ENCODE data around the gene ARHGAP20.
"Not testable (repeated sequence)": the region's sequence is repeated elsewhere in the genome, so short reads cannot be mapped to it uniquely, and the experiment has no call there.

Gene ARHGAP20

DNA sequence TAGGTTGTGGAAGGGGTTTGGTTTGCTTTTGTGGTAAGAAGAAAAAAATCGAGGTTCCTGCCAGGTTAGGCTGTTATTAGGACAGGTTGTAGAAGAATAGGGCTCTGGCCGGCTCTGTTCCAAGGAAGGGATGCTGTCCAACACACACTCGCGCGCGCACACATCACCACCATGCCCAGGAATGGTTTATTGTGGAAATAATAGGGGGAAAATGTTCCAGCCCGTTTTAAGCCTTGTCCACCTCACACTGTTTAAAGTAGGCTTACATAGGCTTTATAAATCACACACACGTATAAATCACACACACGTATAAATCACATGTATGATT is 1.2 kb upstream of the ARHGAP20 start:
- no peak for DNase-seq (ENCODE audit: low spot score)

DNA sequence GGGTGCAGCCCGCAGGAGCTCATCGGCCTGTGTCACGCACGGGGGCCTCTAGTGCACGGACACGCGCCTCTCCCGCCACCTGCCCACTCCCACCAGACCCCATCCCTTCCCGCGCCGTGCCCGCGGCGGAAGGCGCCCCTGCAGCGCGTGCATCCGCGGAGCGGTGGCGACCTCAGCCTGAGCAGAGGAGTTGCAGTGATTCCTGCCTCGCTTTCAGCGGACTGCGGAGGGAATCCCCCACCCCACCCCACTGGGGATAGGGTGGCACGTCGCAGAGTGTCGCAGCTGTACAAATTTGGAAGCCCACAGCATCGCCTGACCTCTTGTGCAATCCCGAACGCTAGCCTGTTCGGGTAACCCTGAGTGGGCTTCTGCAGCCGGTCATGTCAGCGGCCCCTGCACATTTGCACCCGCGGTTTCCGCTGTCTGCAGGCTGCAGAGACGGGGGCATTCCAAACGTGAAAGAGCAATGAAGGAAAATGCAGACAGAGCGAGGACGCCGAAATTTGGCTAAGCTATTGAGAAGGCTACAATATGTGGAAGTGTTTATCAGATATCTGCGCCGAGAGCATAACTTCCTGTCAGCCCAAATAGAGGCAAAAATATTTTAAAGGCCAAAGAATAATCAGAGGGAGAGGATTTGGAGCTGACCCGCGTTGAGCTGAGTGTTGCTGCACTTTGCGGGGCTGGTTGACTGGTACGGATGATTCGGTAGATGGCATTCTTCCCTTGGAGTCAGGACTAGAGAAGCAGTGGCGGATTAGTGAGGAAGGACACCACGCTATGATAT is 617 bp upstream of the ARHGAP20 start:
- DNase-seq (ENCODE audit: low spot score): no peak

DNA sequence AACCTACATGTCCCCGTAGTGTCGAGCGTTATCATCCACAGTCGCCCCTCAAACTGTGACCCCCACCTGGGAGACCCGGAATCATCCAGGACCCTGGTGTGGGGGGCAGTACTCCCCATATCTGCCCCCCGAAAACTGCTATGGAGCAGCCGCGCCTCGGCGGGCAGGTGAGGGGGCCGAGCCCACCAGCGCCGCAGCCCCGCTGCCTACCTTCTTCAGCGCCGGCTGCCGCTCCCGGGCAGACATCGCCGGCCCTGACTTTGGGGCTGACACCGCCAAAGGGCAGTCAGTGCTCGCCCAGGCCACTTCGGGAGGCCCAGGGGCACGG is 825 bp downstream of the ARHGAP20 start:
- DNase-seq (ENCODE audit: low spot score): no peak

DNA sequence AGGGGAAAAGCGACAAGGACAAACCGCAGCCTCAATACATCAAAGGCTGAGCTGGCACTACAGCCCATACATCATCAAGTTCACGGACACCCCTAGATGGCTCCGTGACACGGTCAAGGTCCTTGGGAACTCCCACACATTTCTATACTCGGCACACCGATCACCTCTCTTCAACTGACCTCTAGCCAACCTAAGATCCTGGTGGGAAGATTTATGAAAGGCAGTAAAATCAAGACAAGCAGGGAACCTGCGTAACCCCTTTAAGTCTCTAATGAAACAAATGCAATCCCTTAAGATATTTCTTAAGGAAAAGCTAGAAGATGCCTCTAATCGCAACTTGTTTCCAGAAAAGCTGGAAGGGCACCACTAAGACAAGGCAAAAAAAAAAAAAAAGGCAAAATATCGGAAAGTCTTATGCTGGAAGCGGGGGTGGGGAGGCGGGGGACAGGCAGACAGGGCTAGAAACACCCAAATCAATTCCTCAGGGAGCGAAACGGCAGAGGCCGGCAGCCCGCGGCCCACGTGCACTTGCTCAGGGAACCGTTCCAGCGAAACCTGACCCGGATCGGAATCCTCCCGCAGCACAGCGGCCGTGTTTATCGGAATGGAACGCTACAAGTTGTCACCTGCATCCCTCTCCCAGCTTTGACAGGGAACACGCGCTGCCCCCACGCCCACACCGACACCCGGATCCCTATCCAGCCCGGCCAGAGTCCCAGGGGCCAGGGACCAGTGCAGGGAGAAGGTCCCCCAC is 1.4 kb downstream of the ARHGAP20 start:
- no peak for DNase-seq (ENCODE audit: low spot score)

DNA sequence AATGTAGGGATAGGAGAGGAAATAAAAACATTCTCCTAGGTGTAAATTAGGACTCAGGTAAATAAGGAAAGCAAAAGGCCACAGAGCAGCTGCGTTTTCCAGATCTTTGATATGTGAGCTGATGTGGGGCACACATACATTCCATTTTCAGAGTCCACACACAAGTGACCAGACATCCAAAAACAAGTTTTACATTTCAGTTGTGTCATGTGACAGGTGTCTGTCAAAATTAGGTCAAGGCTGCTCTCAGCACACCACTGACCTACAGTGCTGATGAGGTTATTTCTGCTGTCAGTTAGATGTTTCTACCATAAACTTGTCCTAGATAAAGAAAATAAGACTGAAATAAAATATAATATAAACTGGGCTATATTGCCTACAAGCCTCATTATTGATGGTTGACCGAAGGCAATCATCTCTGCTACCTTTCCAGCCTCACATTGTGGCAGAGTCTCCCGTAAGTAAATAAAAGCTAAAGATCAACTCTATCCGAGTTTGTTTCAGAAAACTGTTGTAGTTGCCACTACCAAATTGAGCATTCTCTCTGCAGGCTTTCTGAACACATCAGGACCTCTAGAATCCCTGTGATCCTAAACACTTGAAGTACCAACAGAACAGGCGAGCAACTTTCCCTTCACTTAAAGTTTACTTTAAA is 7.9 kb downstream of the ARHGAP20 start:
- DNase-seq (ENCODE audit: low spot score): no peak

DNA sequence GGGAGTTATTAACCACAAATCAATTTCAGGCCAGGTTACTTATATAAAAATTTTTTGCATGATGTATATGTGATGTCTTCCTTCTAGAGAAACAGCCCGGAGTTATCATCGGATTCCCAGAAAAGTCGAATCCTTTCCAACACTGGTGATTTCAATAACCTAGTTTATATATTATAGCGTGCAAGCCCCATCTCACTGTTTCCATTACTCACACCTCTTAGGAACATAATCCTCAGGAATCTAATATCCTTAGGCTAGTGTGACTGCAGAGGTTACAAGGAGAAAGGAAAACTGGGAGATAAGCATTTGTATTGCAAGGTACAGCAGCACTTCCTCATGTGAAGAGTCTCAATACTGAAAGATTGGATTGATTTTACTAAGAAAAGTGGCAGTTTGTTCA is 20.3 kb downstream of the ARHGAP20 start:
- no peak for DNase-seq (ENCODE audit: low spot score)

DNA sequence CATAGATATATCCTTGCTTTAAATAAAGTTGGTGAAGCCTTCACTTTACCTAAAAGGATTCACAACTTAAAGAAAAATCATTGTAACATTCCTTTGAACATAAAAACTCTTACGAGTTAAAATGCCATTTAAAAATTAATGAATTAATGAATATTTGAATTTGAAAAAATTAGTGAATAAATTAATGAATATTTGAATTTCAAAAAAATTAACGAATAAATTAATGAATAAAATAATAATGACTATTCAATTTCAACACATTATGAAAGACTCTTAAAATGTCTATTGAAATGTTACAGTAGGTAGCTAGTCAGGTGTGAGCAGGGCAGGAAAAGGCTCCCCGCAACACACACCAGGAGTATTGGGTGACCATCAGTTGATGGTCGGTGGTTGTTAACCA is 22.9 kb downstream of the ARHGAP20 start:
- DNase-seq (ENCODE audit: low spot score): no peak

DNA sequence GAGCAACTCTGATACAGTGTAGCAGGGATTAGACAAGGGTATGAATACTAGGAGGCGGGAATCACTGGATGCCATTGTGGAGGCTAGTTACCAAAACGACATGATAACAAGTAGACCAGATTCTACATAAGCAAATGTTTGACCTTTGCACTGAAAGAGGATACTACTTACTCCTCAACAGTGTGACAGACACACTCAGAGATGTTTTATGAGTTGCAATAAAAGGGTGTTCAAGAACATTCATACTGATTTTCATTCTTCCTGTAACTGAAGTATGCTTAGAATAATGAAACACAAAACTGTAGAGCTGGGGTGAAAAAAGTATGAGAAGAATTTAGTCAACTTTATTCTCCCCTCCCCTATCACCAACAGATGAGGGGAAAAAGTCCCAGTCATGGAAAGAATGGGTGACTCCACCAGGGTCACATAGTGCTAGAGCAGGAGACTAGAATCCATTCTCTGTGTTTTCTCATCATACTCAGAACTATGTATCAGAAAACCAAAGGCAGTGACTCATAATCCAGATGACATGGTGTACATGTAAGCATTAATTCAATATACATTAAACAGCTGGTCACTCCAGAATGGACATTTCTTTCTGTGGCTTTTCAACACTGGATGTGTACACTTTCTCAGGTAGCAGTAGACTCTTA is 32.8 kb downstream of the ARHGAP20 start:
- DNase-seq (ENCODE audit: low spot score): no peak

DNA sequence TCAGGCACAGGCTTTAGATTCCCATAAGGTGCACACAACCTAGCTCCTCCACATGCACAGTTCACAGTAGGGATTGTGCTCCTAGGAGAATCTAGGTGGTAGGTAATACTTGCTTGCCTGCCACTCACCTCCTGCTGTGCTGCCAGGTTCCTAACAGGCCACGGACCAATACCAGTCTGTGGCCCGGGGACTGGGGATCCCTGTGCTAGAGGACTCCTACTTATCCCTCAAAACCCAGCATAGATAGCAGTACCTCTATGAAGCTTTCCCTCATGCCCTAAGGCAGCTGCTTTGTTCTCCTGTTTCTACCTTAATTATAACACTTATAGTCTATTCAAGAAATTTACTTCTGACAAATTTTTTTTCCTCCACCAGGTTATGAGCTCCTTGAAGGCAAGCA is 36.7 kb downstream of the ARHGAP20 start:
- no peak for DNase-seq (ENCODE audit: low spot score)

DNA sequence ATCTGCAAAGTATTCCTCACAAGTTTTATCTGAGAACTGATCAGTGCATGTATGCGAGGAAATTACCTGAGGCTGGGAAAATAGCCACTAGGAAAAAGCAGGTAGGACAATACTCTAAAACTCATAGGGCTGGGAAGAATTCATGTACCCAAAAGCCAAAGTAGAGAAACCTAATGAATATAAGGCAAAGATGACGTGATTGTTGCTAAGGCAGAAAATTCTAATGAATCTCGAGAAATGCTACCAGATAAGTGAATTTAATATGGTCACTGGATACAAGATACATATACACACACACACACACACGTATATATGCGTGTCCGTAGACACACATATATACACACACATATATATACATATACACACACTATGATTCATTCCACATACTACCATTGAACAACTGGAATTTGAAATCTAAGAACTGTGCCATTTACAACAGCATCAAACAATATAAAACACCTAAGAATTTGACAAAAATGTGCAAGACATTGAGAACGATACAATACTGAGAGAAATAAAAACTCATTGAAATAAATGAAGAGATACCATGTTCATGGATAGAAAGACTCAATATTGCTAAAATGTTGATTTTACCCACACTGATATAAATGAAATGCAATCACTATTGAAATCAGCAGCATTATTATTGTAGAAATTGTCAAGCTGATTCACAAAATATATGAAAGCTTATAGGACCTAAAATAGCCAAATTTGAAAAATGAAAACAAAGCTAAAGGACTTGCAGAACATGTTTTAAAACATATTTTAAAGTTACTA is 46.4 kb downstream of the ARHGAP20 start:
- no peak for DNase-seq (ENCODE audit: low spot score)

DNA sequence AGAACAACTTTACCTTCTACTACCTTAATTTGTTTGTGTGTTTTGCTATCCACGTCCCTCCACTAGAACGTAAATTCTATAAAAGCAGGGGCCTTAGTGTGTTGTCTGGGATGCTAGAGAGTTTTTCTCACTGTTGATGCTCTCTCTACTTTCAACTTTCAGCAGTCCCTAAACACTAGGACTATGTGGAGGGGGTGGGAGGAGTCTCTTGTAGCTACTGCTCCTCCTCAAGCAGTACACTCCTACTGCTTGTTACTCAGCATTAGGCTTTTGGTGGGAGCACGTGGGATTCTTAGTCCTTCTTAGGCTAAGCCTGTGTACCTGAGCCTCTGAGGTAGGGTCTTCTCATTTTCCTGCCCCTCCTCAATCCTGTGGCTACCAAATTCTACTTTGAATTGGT is 56.3 kb downstream of the ARHGAP20 start:
- no peak for DNase-seq (ENCODE audit: low spot score)

DNA sequence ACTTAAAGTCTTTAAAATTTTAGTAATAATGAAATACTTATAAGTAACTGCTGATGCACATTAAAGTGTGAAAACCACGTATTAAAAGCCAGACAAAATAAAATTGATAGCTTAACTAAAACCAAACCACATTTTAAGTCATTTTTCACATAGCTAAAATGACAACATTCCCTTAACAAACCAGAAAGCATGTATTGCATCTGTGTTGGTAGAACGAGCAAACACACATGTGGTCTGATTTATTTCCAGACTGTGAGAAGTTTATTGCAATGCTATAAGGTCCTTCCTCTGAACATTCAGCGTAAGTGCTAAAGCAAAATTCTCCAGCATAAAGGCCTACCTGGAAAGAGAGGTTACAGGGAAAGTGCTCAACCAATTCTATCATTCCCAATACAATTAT is 57.8 kb downstream of the ARHGAP20 start:
- no peak for DNase-seq (ENCODE audit: low spot score)

DNA sequence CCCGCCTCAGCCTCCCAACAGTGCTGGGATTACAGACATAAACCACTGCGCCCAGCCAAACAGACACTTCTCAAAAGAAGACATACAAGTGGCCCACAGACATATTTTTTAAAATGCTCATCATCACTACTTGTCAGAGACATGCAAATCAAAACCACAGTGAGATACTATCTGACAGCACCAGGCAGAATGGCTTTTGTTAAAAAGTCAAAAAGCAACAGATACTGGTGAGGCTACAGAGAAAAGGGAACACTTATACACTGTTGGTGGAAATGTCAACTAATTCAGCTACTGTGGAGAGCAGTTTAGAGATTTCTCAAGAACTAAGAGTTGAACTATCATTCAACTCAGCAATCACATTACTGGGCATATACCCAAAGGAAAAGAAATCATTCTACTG is 67.0 kb downstream of the ARHGAP20 start:
- DNase-seq (ENCODE audit: low spot score): no peak

DNA sequence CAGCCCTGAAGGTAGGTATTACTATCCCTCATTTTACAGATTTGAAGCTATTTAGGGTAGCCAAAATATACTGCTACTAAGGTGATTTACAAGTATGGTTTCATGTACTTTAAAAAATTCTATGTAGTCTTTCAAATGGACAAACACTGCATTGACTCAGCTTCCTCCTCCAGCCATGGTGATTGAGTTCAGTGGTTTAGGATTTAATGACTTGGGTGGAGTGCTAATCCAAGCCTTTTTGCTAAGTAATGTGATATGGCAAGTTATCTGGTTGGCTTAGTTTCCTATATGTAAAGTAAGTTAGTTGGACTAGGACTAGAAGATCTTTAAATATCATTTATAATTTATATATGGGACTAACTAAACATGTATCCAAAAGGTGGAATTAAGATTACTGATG is 77.9 kb downstream of the ARHGAP20 start:
- DNase-seq (ENCODE audit: low spot score): no peak

DNA sequence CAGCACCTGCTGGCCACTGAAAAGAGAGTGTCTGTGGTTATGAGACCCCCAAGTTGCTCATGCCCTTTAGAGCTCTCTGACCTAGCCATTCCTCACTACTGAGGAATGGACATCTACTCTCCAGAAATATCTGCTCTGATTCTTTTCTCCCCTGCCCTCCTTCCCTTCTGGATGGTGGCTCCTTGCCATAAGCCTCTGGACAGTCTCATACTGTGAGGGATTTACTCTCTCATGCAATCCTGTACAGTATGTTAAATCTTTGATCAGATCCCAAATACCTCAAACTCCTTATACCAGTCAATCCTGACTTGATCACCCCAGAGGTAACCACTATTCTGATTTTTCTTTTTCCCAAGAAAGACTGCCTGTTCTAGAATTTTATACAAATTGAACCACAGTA is 80.7 kb downstream of the ARHGAP20 start:
- DNase-seq (ENCODE audit: low spot score): no peak

DNA sequence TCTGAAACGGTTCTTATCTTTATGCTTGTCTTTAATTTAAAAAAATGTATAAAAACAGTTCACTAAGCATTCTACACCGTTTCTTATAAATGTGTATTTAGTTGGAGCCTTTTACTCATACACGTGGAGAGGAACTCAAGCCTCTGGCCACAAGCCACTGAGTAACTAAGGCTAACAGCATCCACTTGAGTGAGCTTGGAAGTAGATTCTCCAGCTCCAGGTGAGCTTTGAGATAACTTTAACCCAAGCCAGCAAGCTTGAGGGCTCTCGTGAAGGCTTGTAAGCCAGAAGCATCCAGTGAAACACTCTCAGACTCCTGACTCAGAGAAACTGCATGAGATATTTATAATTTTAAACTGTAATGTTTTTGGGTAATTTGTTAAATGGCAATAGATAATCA is 82.6 kb downstream of the ARHGAP20 start:
- no peak for DNase-seq (ENCODE audit: low spot score)

DNA sequence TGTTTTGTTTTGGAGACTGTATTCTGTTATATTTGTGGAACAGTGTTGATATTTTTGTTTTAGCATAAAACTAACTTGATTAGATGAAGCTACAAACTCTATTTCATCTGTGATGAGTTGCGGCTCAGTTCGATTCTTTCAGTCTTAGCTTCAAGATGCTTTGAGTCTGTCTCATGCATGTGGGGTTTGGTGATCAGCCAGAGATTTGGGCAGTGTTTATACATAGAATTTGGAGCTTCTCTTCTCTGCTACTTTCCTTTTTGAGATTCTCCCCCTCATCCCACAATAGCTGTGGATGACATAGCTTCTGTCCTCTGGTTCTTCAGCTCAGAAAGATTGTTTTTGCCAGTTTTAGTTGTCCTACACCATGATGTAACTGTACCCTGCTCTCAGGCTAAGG is 90.4 kb downstream of the ARHGAP20 start:
- DNase-seq (ENCODE audit: low spot score): no peak

DNA sequence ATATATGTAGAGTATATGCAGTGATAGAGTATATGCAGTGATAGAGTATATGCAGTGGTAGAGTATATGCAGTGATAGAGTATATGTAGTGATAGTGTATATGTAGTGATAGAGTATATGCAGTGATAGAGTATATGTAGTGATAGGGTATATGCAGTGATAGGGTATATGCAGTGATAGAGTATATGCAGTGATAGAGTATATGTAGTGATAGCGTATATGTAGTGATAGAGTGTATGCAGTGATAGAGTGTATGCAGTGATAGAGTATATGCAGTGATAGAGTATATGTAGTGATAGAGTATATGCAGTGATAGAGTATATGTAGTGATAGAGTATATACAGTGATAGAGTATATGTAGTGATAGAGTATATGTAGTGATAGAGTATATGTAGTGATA is 92.9 kb downstream of the ARHGAP20 start:
- DNase-seq (ENCODE audit: low spot score): not testable (repeated sequence)

DNA sequence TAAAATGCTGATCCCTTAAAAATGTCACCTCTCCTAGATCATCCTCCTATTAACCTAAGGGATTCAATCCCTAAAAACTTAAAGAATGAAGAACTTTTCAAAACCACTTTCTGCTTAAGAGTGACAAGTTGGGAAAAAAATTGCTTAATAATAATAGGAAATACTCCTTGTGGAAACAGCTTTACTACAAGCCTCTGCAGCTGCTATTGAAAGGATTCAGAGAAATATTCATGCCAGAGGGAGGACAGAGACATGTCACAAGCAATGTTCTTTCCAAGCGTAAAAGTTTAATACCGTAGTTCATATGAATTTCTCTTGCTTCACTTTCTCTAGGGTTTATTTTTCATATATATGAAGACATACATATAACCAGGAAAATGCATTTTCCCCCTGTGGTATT is 98.2 kb downstream of the ARHGAP20 start:
- no peak for DNase-seq (ENCODE audit: low spot score)

DNA sequence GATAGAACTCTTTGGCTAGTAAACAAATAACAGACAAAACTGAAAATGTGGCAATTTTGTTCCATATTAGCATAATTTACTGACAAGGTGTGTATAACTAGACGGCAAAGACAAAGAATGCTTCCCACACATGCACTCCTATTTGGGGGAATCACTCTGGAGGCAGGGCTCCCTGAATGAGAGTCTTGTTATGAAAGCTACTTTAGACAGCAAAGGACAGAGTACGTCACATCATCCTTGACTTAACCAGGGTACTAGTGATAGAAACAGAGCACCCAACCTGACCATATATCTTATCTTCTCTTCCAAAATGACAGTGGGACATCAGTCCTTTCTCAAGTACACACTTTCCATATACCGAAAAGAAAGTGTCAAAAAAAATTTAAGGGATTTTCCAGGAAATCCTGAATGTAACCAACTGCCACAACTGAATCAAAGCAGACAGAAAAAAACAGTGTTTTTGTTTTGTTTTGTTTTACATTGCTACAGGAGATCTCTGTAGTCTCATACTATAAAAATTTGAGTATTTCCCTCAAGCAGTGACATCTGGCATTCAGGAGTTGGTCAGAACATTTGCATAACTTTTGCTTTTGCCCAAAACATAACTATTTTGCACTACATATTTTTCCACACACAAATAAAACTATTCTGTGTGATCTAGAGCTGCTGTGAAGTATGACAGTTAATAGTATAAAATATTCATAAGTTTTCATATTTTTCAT is 98.9 kb downstream of the ARHGAP20 start:
- DNase-seq (ENCODE audit: low spot score): no peak

DNA sequence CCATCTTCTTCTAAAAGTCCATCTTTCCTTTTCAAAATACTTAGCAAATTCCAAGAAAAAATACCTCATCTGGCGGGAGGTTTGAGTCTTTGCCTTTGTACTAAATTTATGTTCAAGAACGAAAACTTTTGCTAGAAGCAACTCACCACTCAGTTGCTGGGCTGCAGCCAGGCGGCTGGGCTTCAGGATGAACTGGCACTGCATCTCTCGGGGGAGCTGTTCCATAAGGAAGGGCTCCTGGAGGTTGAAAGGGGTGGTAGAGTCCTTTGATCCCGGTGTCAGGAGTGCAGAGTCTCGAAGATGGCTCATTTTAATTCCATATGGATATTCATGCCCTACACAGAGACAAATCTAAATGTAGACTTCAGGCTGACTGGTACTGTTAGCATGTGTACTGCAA is 105.8 kb downstream of the ARHGAP20 start:
- DNase-seq (ENCODE audit: low spot score): no peak

DNA sequence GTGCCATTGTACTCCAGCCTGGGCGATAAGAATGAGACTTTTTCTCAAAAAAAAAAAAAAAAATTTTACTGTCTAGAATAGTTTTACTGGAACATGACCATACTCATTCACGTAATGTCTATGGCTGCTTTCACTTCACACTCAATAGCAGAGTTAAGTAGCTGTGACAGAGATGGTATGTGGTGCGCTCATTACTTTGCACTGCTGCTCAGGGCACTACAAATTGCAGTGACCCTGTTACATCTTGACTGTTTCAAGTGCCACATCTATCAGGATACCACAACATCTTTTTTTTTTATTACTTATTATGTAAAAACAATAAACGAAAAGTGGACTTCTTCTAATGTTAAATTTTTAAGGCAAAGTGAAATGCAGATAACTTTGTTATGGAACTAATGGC is 110.3 kb downstream of the ARHGAP20 start:
- DNase-seq (ENCODE audit: low spot score): no peak

Data from HuH-7 (cell line).